NCI-H82 treated with DMSO at 0.1 percent for 48 hours (cell line): ENCODE measurements around the gene XRN2.
"Not testable (repeated sequence)": the region's sequence is repeated elsewhere in the genome, so short reads cannot be mapped to it uniquely, and the experiment has no call there.

Experiments used
- DNase-seq: peaks from one replicate; lab custom pipeline; 2025; ENCODE audit not compliant: unreplicated experiment; lab: John Stamatoyannopoulos, UW

Gene XRN2

GRCh38 chr20:21344961-21345360, 41.8 kb downstream of the XRN2 start:
- no peak for DNase-seq

DNA sequence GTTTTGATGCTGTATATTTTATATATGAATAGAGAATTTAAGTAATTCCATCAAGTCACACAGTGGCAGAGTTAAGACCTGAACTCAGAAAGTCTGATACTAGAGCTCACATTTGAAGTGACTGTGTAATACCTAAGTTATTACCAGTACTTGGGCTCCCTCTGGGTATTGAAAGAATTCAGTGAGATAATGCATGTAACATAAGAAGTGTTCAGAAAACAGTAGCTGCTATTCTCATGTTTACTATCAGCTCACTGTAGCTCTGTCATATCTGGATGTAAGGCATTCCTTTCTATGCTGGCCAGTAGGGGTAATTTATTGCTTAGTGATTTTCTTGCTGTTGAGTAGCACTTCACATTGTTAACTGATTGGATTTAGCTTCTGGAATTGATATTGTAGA, 49.6 kb downstream of the XRN2 start:
- no peak for DNase-seq

- no peak for DNase-seq
These were observed 50.1 kb downstream of the XRN2 start for GRCh38 chr20:21353236-21353635.

- no peak for DNase-seq
These were observed 52.9 kb downstream of the XRN2 start for GRCh38 chr20:21355981-21356380.

DNA sequence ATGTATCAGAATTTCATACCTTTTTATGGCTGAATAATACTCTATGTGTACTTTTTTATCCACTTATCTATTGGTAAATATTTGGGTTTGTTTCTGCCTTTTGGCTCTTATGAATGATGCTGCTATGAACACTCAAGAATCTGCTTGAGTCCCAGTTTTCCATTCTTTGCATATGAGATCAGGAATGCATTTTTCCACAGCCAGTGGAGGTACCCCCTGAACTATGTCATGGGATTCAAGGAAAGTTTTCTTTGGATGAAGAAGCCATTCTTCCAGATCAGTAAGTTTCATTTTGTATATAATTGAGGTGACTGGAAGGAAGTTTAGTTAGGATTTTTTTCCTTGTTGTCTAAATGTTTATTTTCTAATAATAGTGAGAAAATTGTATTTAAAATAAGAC, 53.3 kb downstream of the XRN2 start:
- DNase-seq: no peak

DNA sequence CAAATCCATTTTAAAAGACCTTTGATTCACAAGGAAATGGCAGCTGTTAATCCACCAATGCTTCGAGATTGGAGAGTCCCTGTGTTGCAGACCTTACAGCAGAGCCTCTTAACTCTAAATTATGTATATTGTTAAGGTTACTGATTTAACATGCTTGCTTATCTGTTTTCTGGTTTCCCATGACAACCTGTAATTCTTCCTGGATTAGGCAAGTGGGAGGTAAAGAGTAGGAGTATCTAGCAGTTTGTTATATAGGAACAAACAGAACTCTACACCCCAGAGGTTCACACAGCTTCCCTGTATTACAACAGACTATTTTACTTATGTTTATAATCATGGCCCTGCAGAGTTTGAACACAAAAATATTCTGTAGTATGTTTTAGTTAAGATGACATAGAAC, 54.7 kb downstream of the XRN2 start:
- DNase-seq: no peak

- DNase-seq: no peak
These were observed 55.6 kb downstream of the XRN2 start for GRCh38 chr20:21358737-21359136.

GRCh38 chr20:21360705-21361104, 57.6 kb downstream of the XRN2 start:
- DNase-seq: no peak

DNA sequence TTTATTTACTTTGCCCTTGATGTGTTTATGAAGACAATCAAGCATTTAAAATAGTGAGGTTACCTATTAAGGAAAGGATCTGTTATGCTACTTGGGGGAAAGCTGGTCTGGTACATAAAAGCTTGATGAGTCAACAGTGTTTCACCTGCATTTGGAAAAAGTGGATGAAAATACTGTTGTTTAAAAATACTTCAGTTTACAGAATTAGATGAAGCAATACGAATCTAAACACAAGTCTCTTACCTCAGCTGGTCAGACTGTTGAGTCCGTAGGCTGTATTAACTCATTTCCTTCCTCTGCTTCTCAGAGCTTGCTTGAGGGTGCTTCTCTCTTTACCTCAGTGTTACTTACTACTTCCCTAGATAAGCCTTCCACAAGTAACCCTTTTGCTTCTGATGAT, 58.1 kb downstream of the XRN2 start:
- DNase-seq: no peak

- no peak for DNase-seq
These were observed 61.3 kb downstream of the XRN2 start for GRCh38 chr20:21364413-21364812.

DNA sequence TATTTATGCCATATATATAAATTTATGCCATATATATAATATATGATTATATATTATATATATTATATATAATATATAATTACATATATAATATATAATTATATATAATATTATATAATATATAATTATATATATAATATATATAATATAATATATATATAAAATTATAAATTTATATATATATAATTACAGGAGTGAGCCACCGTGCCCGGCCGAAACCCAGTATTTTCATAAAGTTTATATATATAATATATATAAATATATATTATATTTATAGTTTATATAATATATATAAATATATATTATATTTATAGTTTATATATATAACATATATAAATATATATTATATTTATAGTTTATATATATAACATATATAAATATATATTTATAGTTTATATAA, 62.6 kb downstream of the XRN2 start:
- no peak for DNase-seq

GRCh38 chr20:21366273-21366672, 63.1 kb downstream of the XRN2 start:
- not testable (repeated sequence) for DNase-seq

DNA sequence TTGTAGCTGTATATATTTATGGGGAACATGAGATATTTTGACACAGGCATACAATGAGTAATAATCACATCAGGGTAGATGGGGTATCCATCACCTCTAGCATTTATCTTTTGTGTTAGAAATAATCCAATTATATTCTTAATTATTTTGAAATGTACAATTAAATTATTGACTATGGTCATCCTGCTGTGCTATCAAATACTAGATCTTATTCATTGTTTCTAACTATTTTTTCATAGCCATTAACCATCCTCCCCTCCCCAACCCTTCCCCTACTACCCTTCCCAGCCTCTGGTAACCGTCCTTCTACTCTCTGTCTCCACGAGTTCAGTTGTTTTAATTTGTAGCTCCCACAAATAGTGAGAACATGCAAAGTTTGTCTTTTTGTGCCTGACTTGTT, 65.7 kb downstream of the XRN2 start:
- DNase-seq: no peak

DNA sequence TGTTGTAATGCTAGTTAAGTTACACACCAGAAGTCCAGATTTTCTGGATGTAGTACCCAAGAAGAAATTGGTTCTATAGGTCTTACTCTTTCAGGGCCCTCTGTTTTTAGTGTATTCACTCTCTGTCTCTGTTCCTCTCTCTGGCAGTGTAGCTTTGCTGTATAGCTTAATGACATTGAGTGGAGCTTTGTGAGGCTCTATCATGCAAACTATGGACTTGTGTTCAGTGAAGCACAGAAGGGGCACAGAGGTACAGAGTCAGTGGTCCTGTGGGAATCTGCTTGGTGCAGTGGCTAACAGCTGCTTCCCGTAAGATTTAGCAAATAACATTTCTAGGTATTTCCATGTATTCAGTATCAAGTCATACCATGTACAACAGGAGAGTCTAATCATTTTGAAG, 68.1 kb downstream of the XRN2 start:
- no peak for DNase-seq

- DNase-seq: no peak
These were observed 68.9 kb downstream of the XRN2 start for GRCh38 chr20:21372016-21372415.

GRCh38 chr20:21373436-21373835, 70.3 kb downstream of the XRN2 start:
- DNase-seq: no peak

GRCh38 chr20:21376626-21377025, 73.5 kb downstream of the XRN2 start:
- DNase-seq: no peak

- no peak for DNase-seq
These were observed 74.6 kb downstream of the XRN2 start for GRCh38 chr20:21377701-21378100.

- no peak for DNase-seq
These were observed 75.1 kb downstream of the XRN2 start for GRCh38 chr20:21378259-21378658.

- no peak for DNase-seq
These were observed 77.6 kb downstream of the XRN2 start for GRCh38 chr20:21380711-21381110.

DNA sequence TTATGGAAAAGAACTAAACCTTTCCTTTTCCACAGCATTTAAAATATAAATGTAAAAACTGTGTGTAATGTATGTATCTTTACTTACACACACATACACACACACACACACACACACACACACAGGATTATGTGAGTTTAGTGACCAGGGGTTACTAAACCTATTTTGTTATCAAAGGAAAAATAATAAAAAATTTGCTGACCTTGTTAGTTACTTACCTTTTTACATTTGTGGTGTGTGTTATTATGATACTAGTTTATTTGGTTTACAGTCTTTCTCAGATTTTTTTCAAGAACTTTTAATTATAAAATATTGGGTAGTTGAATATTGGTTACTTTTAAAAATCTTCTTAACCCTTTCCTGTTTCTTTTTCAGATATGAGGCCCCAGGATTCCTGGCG, 78.5 kb downstream of the XRN2 start:
- DNase-seq: no peak

GRCh38 chr20:21384308-21384892, 81.3 kb downstream of the XRN2 start:
- DNase-seq: no peak

DNA sequence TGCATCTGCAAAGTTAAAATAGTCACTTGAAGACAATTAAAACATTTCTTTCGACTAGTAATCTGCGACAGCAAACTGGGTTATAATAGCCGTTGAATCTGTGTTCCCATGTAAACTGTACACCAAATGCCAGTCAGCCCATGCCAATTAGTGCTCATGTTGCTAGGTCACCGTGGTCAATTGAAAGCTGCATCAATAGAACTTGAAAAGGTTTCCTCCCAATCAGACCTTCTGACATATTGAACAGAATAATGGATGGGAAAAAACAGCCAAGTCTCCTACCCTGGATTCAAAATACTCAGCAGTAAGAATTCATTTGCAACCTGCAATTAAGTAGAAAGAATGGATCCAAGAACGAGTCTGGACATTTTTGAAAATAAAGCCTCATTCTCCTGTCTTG, 83.0 kb downstream of the XRN2 start:
- no peak for DNase-seq

GRCh38 chr20:21387528-21387927, 84.4 kb downstream of the XRN2 start:
- no peak for DNase-seq
